Measurements from ENCODE around the gene PPM1L. TPM values are rescaled to one million over a fixed set of nuclear protein-coding genes. Genes with fewer than 3 reads are reported as not detected.

Gene PPM1L
- polyA plus RNA-seq, 1 donor (not counting 4 experiments of a cell fraction or from before 2014, with no cell fraction given): 0.58 TPM

DNA sequence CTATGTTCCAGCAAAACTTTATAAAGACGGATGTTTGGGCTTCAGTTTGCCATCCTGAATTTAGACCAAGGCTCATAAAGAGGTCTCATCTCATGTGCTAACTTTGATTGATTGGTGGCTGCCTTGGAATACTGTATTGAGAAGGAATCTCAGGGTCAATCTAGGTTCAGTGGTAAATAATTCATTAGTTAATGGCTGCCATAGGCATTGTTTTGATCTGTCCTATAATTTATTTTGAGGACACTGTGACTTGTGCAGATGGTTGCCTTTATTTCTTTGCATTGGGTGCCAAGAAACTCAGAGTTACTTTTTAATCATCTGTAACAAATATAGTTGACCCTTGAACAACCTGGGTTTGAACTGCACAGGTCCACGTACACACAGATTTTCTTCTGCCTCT lies 189.3 kb downstream of the PPM1L start:
- H3K36me3 ChIP-seq (ENCODE audit: control insufficient read depth in 2 of 2, extremely low read depth in 1 of 2, insufficient read depth in 2 of 2, low read length in 2 of 2): no peaks in the 10 kb centered on the region
- H3K79me2 ChIP-seq (ENCODE audit: control insufficient read depth, insufficient read depth, low read length): no peaks in the 10 kb centered on the region
- H3K9me3 ChIP-seq (ENCODE audit: control insufficient read depth, low read depth, low read length): no peaks in the 10 kb centered on the region
- no peaks in the 10 kb centered on the region for H3K9me1 ChIP-seq (ENCODE audit: control insufficient read depth, extremely low read depth, insufficient read depth, low read length)
- no peak for DNase-seq (ENCODE audit: low read depth, low spot score)
- H2AFZ ChIP-seq (ENCODE audit: control insufficient read depth, low read length): no peak overlapping the region
- H4K20me1 ChIP-seq (ENCODE audit: control insufficient read depth, extremely low read depth, insufficient read depth, low read length): no peaks in the 10 kb centered on the region
- H3K9ac ChIP-seq (ENCODE audit: control insufficient read depth, extremely low read depth, insufficient read depth, low read length): no peak overlapping the region
- no peaks in the 10 kb centered on the region for H3K4me1 ChIP-seq (ENCODE audit: control insufficient read depth, extremely low read depth, insufficient read depth, low read length)
- dilution Hi-C loops (cut with MboI; ENCODE audit: extremely low pct_ligation_motif_present, low sequenced_read_pairs): loop anchor here (25.0 kb wide), 1 partner anchor 233 kb away; no protein-coding TSS in a partner anchor
- TF ChIP-seq, protein P1, sequence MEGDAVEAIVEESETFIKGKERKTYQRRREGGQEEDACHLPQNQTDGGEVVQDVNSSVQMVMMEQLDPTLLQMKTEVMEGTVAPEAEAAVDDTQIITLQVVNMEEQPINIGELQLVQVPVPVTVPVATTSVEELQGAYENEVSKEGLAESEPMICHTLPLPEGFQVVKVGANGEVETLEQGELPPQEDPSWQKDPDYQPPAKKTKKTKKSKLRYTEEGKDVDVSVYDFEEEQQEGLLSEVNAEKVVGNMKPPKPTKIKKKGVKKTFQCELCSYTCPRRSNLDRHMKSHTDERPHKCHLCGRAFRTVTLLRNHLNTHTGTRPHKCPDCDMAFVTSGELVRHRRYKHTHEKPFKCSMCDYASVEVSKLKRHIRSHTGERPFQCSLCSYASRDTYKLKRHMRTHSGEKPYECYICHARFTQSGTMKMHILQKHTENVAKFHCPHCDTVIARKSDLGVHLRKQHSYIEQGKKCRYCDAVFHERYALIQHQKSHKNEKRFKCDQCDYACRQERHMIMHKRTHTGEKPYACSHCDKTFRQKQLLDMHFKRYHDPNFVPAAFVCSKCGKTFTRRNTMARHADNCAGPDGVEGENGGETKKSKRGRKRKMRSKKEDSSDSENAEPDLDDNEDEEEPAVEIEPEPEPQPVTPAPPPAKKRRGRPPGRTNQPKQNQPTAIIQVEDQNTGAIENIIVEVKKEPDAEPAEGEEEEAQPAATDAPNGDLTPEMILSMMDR (optimal IDR thresholded peaks at IDR 0.05 in 1 of 3, IDR thresholded peaks at IDR 0.05 in 1 of 3, conservative IDR thresholded peaks at IDR 0.05 in 1 of 3; ENCODE audit: extremely low read depth in 1 of 3, insufficient read depth in 2 of 3, low read length in 3 of 3): no peak
- TF ChIP-seq EZH2 (IDR thresholded peaks at IDR 0.05; ENCODE audit: low read length): no peak
- H3K4me3 ChIP-seq (ENCODE audit: control insufficient read depth in 2 of 3, extremely low read depth in 1 of 3, insufficient read depth in 2 of 3, low read depth in 1 of 3, low read length in 3 of 3): no peak overlapping the region
- H3K4me2 ChIP-seq (ENCODE audit: control insufficient read depth, extremely low read depth, insufficient read depth, low read depth, low read length): no peak overlapping the region
- H3K27me3 ChIP-seq (ENCODE audit: control insufficient read depth, extremely low read depth, insufficient read depth, low read length): no peaks in the 10 kb centered on the region
- FAIRE-seq: no peak
- H3K27ac ChIP-seq (ENCODE audit: control insufficient read depth, insufficient read depth, low read length): no peak overlapping the region

DNA sequence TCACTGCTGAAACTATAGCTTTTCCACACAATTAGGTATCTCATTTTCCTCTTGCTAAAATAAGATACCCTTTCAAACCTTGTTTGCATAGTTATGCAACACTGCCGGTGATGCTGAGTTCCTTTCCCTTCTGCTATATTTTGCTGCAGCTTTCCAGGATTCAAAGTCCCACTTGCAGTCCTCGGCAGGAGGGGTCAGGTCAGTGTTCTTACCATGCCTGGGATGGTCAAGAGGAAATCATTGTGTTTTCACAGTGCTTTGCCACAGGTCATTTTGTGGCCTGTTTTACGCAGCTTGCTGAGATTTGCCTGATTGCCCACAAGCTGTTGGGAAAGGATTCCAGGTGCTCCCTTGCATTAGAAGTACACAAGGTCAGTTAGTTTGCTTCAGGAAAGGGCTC lies 192.2 kb downstream of the PPM1L start:
- no peaks in the 10 kb centered on the region for H4K20me1 ChIP-seq (ENCODE audit: control insufficient read depth, extremely low read depth, insufficient read depth, low read length)
- no peaks in the 10 kb centered on the region for H3K9me3 ChIP-seq (ENCODE audit: control insufficient read depth, low read depth, low read length)
- no peak overlapping the region for H2AFZ ChIP-seq (ENCODE audit: control insufficient read depth, low read length)
- no peak overlapping the region for H3K27ac ChIP-seq (ENCODE audit: control insufficient read depth, insufficient read depth, low read length)
- no peaks in the 10 kb centered on the region for H3K9me1 ChIP-seq (ENCODE audit: control insufficient read depth, extremely low read depth, insufficient read depth, low read length)
- DNase-seq (ENCODE audit: low read depth, low spot score): no peak
- no peak overlapping the region for H3K4me3 ChIP-seq (ENCODE audit: control insufficient read depth in 2 of 3, extremely low read depth in 1 of 3, insufficient read depth in 2 of 3, low read depth in 1 of 3, low read length in 3 of 3)
- FAIRE-seq: no peak
- H3K4me1 ChIP-seq (ENCODE audit: control insufficient read depth, extremely low read depth, insufficient read depth, low read length): no peaks in the 10 kb centered on the region
- TF ChIP-seq EZH2 (IDR thresholded peaks at IDR 0.05; ENCODE audit: low read length): no peak
- TF ChIP-seq, protein P1 (optimal IDR thresholded peaks at IDR 0.05 in 1 of 3, IDR thresholded peaks at IDR 0.05 in 1 of 3, conservative IDR thresholded peaks at IDR 0.05 in 1 of 3; ENCODE audit: extremely low read depth in 1 of 3, insufficient read depth in 2 of 3, low read length in 3 of 3): no peak
- no peak overlapping the region for H3K4me2 ChIP-seq (ENCODE audit: control insufficient read depth, extremely low read depth, insufficient read depth, low read depth, low read length)
- no peak overlapping the region for H3K9ac ChIP-seq (ENCODE audit: control insufficient read depth, extremely low read depth, insufficient read depth, low read length)
- H3K27me3 ChIP-seq (ENCODE audit: control insufficient read depth, extremely low read depth, insufficient read depth, low read length): no peaks in the 10 kb centered on the region
- no peaks in the 10 kb centered on the region for H3K36me3 ChIP-seq (ENCODE audit: control insufficient read depth in 2 of 2, extremely low read depth in 1 of 2, insufficient read depth in 2 of 2, low read length in 2 of 2)
- dilution Hi-C loops (cut with MboI; ENCODE audit: extremely low pct_ligation_motif_present, low sequenced_read_pairs): loop anchor here (25.0 kb wide), 1 partner anchor 236 kb away; no protein-coding TSS in a partner anchor
- H3K79me2 ChIP-seq (ENCODE audit: control insufficient read depth, insufficient read depth, low read length): no peaks in the 10 kb centered on the region

All from keratinocyte (primary cell).